ENCODE measurements around the gene TCF4.

DNA sequence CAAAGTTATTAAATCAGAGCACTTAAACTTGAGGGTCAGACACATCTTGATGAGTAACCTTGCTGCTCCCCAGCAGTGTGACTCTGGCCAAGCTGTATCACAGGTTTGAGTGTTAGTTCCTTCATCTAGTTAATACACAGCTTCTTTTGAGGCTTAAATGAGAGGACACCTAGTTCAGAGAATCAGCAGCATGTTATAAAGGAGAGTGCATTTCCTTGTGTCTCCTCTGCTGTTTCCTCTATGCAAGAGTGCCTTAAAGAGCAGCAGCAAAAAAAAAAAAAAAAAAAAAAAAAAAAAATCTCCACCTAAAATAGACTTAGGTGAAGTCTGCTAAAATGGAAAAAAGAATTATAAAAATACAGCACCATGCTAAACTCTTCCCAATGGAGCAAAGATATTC, 261.9 kb downstream of the TCF4 start:
- no peak for TF ChIP-seq FOXJ3 (CRISPR knock-in tag; IDR thresholded peaks at IDR 0.05; ENCODE audit: borderline replicate concordance)
- no peak for TF ChIP-seq ARID5B (CRISPR knock-in tag; IDR thresholded peaks at IDR 0.05)
- no peak for TF ChIP-seq HIVEP1 (CRISPR knock-in tag; IDR thresholded peaks at IDR 0.05)
- TF ChIP-seq HOMEZ (CRISPR knock-in tag; IDR thresholded peaks at IDR 0.05; ENCODE audit: low read depth) = no peak
- no peak for TF ChIP-seq EZH2 (conservative IDR thresholded peaks at IDR 0.05; ENCODE audit: low read depth, low read length)

Measured in HepG2 (cell line).